Smooth muscle cell (in vitro differentiated cells): ENCODE measurements around the gene HPS5. TPM values are rescaled to one million over a fixed set of nuclear protein-coding genes. Genes with fewer than 3 reads are reported as not detected.

ENCODE experiments used
- DNase-seq: peaks from one replicate; lab custom pipeline; 2025; ENCODE audit not compliant: unreplicated experiment; lab: John Stamatoyannopoulos, UW
- H2AFZ ChIP-seq: fragments of 200-600 bp; sonication (generic); 2 replicates; pipeline ENCODE4 v1.6.0; 2016; ENCODE audit warnings: antibody characterized with exemption, low read depth, mild to moderate bottlenecking
- H3F3A ChIP-seq: fragments of 200-600 bp; sonication (generic); 2 replicates; pipeline ENCODE4 v1.6.0; 2017; ENCODE audit warnings: antibody characterized with exemption, low read depth
- H3K27ac ChIP-seq: fragments of 200-600 bp; sonication (generic); 2 replicates; pipeline ENCODE4 v1.5.1; 2016; ENCODE audit warnings: low read depth, mild to moderate bottlenecking
- H3K27me3 ChIP-seq: fragments of 200-600 bp; sonication (generic); 2 replicates; pipeline ENCODE4 v1.6.1; 2016; ENCODE audit warnings: low read depth, mild to moderate bottlenecking
- H3K36me3 ChIP-seq: fragments of 200-600 bp; sonication (generic); 2 replicates; pipeline ENCODE4 v1.5.1; 2016; ENCODE audit warnings: low read depth
- H3K4me1 ChIP-seq: fragments of 200-600 bp; sonication (generic); 2 replicates; pipeline ENCODE4 v1.5.1; 2016; ENCODE audit warnings: low read depth
- H3K4me2 ChIP-seq: fragments of 200-600 bp; sonication (generic); 2 replicates; pipeline ENCODE4 v1.6.0; 2016; ENCODE audit warnings: mild to moderate bottlenecking
- H3K4me3 ChIP-seq: fragments of 200-600 bp; sonication (generic); 2 replicates; pipeline ENCODE4 v1.5.1; 2016; ENCODE audit warnings: mild to moderate bottlenecking
- H3K79me2 ChIP-seq: fragments of 200-600 bp; sonication (generic); 2 replicates; pipeline ENCODE4 v1.6.0; 2016; ENCODE audit warnings: low read depth, mild to moderate bottlenecking
- H3K9ac ChIP-seq: fragments of 200-600 bp; sonication (generic); 2 replicates; pipeline ENCODE4 v1.6.0; 2016; ENCODE audit warnings: low read depth
- H3K9me3 ChIP-seq: fragments of 200-600 bp; sonication (generic); replicated peaks from 2 replicates; pipeline ENCODE4 v1.5.1; 2016; ENCODE audit warnings: low read depth
- H4K20me1 ChIP-seq: fragments of 200-600 bp; sonication (generic); 2 replicates; pipeline ENCODE4 v1.6.0; 2016; ENCODE audit warnings: low read depth
- WGBS: methylation state at CpG from one replicate; pipeline ENCODE4 v1.1.7; 2016; ENCODE audit warnings: low lambda C conversion rate; 5-methylcytosine and 5-hydroxymethylcytosine counted together
- polyA plus RNA-seq: library from polyadenylated mRNA; unstranded; fragments of >200 nt; fragmentation: Nextera tagmentation; extraction: Ambion mirVana; gene quantifications from 2 replicates; pipeline ENCODE4 v1.2.1, GENCODE V29; 2016
- total RNA-seq: library from RNA; depleted of rRNA; stranded (reverse); fragments of >200 nt; gene quantifications from 2 replicates; pipeline ENCODE4 v1.2.3, GENCODE V29; 2014
- TF ChIP-seq, protein P1 (sequence below): fragments of 200-600 bp; sonication (generic); IDR thresholded peaks from 2 replicates; pipeline ENCODE4 v1.5.1; 2017; ENCODE audit warnings: borderline replicate concordance, mild to moderate bottlenecking, antibody characterized with exemption; ENCODE audit not compliant: insufficient read depth, poor library complexity, severe bottlenecking

Gene HPS5
- total and polyA plus RNA-seq, 2 experiments from 2014 or later: 7.4 to 13.1 TPM

DNA sequence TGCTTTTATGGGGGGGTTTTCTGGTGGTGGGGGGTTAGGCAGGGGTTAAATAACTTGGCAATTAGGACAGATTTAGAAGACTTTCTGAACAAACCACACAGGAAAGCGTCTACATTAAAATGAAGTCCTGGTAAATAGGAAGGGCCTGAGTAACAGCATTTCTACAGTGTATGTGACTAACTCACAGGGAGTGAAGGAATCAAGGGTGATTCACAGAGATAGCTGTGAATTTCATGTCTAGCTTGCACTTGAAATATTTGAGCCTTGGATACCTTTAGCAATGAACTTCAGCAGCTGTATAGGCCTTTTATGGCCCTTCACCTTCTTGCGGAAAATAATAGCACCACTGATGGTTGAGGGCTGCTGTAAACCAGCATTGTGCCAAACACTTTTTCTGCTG lies 46.3 kb upstream of the HPS5 start:
- no peak for DNase-seq
- 33% methylated on average over 2 of the region's 2 CpGs for WGBS
- H3K4me2 ChIP-seq: peak overlapping the region; percentile 36

DNA sequence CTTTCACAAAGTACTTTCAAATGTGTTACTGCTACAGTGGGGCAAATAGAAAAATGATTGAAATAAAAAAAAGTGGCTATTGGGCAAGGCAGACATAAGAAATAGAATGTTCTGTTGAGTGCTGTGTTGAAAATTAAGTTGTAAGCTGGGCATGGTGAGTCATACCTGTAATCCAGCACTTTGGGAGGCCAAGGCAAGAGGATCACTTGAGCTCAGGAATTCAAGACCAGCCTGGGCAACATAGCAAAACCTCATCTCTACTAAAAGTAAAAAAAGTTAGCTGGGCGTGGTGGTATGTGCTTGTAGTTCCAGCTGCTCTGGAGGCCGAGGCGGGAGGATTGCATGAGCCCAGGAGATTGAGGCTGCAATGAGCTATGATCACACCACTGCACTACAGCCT lies 45.5 kb upstream of the HPS5 start:
- 96% methylated on average over 3 of the region's 3 CpGs for WGBS
- peaks cover 14% of the 10 kb centered on the region for H3K36me3 ChIP-seq

More for the DNA sequence above, 46.3 kb upstream of the HPS5 start:
- Histone ChIP-seq H3K27me3 (no peaks in the 10 kb centered on the region), H3K9ac (no peak overlapping the region), H4K20me1 (no peaks in the 10 kb centered on the region), H3K4me1 (no peaks in the 10 kb centered on the region), H3K4me3 (no peak overlapping the region), H3K36me3 (peaks cover 14% of the 10 kb centered on the region), H3F3A (peaks cover 7% of the 10 kb centered on the region), H2AFZ (no peak overlapping the region), H3K79me2 (no peaks in the 10 kb centered on the region), H3K27ac (peak overlapping the region; percentile 83), H3K9me3 (no peaks in the 10 kb centered on the region)
- TF ChIP-seq, protein P1, sequence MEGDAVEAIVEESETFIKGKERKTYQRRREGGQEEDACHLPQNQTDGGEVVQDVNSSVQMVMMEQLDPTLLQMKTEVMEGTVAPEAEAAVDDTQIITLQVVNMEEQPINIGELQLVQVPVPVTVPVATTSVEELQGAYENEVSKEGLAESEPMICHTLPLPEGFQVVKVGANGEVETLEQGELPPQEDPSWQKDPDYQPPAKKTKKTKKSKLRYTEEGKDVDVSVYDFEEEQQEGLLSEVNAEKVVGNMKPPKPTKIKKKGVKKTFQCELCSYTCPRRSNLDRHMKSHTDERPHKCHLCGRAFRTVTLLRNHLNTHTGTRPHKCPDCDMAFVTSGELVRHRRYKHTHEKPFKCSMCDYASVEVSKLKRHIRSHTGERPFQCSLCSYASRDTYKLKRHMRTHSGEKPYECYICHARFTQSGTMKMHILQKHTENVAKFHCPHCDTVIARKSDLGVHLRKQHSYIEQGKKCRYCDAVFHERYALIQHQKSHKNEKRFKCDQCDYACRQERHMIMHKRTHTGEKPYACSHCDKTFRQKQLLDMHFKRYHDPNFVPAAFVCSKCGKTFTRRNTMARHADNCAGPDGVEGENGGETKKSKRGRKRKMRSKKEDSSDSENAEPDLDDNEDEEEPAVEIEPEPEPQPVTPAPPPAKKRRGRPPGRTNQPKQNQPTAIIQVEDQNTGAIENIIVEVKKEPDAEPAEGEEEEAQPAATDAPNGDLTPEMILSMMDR: no peak

DNA sequence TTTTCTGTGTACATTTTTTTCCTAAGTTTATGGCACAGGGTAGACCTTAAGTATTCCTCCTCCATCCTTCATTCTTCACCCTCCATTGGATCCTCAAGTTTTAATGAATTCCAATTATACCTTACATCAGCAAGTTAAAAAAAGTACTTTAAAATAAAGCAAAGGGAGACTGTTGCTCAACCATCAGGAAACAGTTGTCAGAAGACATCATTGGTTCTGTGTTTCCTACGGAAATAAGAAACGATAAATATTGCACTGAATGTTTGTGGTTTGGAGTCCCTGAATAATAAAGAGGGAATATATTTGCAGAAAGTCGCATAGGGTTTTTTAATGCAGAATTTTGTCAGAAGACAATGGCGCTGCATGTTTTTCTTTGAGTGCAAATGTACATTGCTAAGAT lies 44.3 kb upstream of the HPS5 start:
- Histone ChIP-seq H3F3A (peaks cover 7% of the 10 kb centered on the region), H3K79me2 (no peaks in the 10 kb centered on the region), H4K20me1 (no peaks in the 10 kb centered on the region), H3K9ac (no peak overlapping the region), H3K4me2 (no peak overlapping the region), H3K27me3 (no peaks in the 10 kb centered on the region), H3K4me3 (no peak overlapping the region), H3K27ac (no peak overlapping the region), H3K4me1 (no peaks in the 10 kb centered on the region), H3K9me3 (no peaks in the 10 kb centered on the region), H3K36me3 (peaks cover 17% of the 10 kb centered on the region), H2AFZ (no peak overlapping the region)
- WGBS: 96% methylated on average over 4 of the region's 4 CpGs
- TF ChIP-seq, protein P1: no peak
- DNase-seq: no peak

More for the DNA sequence above, 45.5 kb upstream of the HPS5 start:
- H2AFZ ChIP-seq: no peak overlapping the region
- H3K9me3 ChIP-seq: no peaks in the 10 kb centered on the region
- no peak for DNase-seq
- no peaks in the 10 kb centered on the region for H3K79me2 ChIP-seq
- TF ChIP-seq, protein P1: no peak
- peak overlapping the region; percentile 83 for H3K27ac ChIP-seq
- H3F3A ChIP-seq: peaks cover 7% of the 10 kb centered on the region
- H3K4me1 ChIP-seq: no peaks in the 10 kb centered on the region
- no peaks in the 10 kb centered on the region for H4K20me1 ChIP-seq
- no peak overlapping the region for H3K4me3 ChIP-seq
- H3K27me3 ChIP-seq: no peaks in the 10 kb centered on the region
- H3K4me2 ChIP-seq: no peak overlapping the region
- no peak overlapping the region for H3K9ac ChIP-seq

DNA sequence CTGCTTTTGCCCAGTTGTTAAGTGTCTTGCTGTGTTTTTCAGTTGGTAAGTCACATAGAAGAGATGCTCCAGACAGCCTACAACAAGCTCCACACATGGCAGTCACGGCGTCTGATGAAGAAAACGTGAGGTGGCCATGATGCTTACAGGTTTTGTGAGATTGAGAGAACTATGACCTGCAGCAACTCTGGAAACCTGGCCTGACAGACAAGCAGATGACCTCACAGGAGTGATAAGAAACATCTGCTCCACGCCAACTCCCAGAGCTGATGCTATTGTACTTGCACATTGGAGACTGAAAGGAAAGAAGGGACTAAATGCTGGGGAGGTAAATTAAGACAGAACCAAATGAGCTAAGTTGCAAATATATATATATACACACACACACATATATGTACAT lies 43.8 kb upstream of the HPS5 start:
- Histone ChIP-seq H2AFZ (no peak overlapping the region), H3K4me3 (no peak overlapping the region), H3K27me3 (no peaks in the 10 kb centered on the region), H3K36me3 (peaks cover 17% of the 10 kb centered on the region), H3K4me1 (no peaks in the 10 kb centered on the region), H3K27ac (no peak overlapping the region), H3K9ac (no peak overlapping the region), H3F3A (peaks cover 7% of the 10 kb centered on the region), H3K9me3 (no peaks in the 10 kb centered on the region), H4K20me1 (no peaks in the 10 kb centered on the region), H3K79me2 (no peaks in the 10 kb centered on the region), H3K4me2 (no peak overlapping the region)
- no peak for DNase-seq
- TF ChIP-seq, protein P1: no peak
- WGBS: 95% methylated on average over 4 of the region's 4 CpGs
